Measurements from ENCODE around the gene PZP. TPM values are rescaled to one million over a fixed set of nuclear protein-coding genes. Genes with fewer than 3 reads are reported as not detected.
A peak's percentile ranks its signal among the peaks of the same experiment; 100 is the strongest.

PZP gene
- total and polyA plus RNA-seq, 2 of the 13 experiments (the other 11 are each of a cell fraction or from before 2014, with no cell fraction given), result 0.07 to 0.89 TPM

DNA sequence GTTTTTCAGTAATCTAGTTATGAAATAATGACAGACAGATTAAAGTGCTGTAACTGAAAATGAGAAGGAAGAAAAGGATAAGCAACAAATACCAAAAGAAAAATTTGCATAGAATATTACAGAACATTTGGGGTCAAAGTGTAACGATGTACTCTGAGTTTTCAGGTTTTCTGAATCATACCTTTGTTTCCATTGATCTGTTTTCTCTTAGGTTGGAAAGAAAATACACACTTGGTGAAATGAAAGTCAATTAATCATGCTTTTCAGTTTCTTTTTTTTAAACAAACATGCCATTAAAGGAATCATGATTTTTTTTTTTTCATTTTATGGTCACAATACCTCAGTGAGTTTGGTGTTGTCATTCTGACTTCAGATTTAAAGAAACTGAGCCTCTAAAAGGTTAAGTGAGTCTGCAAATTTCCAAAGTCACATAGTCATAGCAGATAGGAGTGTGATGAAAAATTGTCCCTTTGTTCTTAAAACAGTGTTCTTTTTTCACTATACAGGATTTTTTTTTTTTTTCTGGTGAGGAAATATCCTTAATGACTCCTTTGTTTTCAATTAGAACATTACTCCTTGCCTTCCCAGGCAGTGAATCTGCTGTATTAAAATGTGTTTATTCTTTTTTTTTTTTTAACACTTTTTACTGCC lies 35.9 kb upstream of the PZP start (continued):
- TF ChIP-seq ZSCAN30 (CRISPR knock-in tag; IDR thresholded peaks at IDR 0.05) (no peak), ZBTB44 (CRISPR knock-in tag; IDR thresholded peaks at IDR 0.05) (no peak), ZNF570 (CRISPR knock-in tag; IDR thresholded peaks at IDR 0.05; ENCODE audit: borderline replicate concordance) (no peak), ZNF101 (CRISPR knock-in tag; IDR thresholded peaks at IDR 0.05; ENCODE audit: borderline replicate concordance, low read depth) (no peak), SP5 (CRISPR knock-in tag; IDR thresholded peaks at IDR 0.05; ENCODE audit: borderline replicate concordance, low read depth) (no peak), BCL6 (CRISPR knock-in tag; IDR thresholded peaks at IDR 0.05) (peak; percentile 64), KAT7 (CRISPR knock-in tag; IDR thresholded peaks at IDR 0.05; ENCODE audit: borderline replicate concordance) (no peak), ZNF615 (CRISPR knock-in tag; IDR thresholded peaks at IDR 0.05; ENCODE audit: borderline replicate concordance) (no peak), BORCS8-MEF2B (CRISPR knock-in tag; IDR thresholded peaks at IDR 0.05) (no peak), ZNF572 (CRISPR knock-in tag; IDR thresholded peaks at IDR 0.05) (no peak), STAT6 (CRISPR knock-in tag; IDR thresholded peaks at IDR 0.05; ENCODE audit: borderline replicate concordance) (no peak), ZNF12 (CRISPR knock-in tag; IDR thresholded peaks at IDR 0.05) (no peak), NR2F6 (IDR thresholded peaks at IDR 0.05) (peak; percentile 41; the same call in 1 of the 2 replicates), NR2F6 (CRISPR knock-in tag; IDR thresholded peaks at IDR 0.05) (no peak), SRY (CRISPR knock-in tag; IDR thresholded peaks at IDR 0.05) (no peak), ZBTB43 (CRISPR knock-in tag; conservative IDR thresholded peaks at IDR 0.05) (no peak), THAP11 (CRISPR knock-in tag; IDR thresholded peaks at IDR 0.05) (0 out of 2 replicates have a peak, but pooled peaks have one; percentile 29), NRL (CRISPR knock-in tag; IDR thresholded peaks at IDR 0.05; ENCODE audit: borderline replicate concordance) (no peak), MLX (CRISPR knock-in tag; IDR thresholded peaks at IDR 0.05) (no peak), GATAD2A (CRISPR knock-in tag; IDR thresholded peaks at IDR 0.05) (peak; percentile 32)
- TF ChIP-seq, protein P1, sequence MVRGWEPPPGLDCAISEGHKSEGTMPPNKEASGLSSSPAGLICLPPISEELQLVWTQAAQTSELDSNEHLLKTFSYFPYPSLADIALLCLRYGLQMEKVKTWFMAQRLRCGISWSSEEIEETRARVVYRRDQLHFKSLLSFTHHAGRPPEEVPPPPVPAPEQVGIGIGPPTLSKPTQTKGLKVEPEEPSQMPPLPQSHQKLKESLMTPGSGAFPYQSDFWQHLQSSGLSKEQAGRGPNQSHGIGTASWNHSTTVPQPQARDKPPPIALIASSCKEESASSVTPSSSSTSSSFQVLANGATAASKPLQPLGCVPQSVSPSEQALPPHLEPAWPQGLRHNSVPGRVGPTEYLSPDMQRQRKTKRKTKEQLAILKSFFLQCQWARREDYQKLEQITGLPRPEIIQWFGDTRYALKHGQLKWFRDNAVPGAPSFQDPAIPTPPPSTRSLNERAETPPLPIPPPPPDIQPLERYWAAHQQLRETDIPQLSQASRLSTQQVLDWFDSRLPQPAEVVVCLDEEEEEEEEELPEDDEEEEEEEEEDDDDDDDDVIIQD (CRISPR knock-in tag; IDR thresholded peaks at IDR 0.05; ENCODE audit: low read depth), result peak; percentile 18; the same call in 1 of the 2 replicates
- TF ChIP-seq, protein P2, sequence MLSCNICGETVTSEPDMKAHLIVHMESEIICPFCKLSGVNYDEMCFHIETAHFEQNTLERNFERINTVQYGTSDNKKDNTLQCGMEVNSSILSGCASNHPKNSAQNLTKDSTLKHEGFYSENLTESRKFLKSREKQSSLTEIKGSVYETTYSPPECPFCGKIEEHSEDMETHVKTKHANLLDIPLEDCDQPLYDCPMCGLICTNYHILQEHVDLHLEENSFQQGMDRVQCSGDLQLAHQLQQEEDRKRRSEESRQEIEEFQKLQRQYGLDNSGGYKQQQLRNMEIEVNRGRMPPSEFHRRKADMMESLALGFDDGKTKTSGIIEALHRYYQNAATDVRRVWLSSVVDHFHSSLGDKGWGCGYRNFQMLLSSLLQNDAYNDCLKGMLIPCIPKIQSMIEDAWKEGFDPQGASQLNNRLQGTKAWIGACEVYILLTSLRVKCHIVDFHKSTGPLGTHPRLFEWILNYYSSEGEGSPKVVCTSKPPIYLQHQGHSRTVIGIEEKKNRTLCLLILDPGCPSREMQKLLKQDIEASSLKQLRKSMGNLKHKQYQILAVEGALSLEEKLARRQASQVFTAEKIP (CRISPR knock-in tag; IDR thresholded peaks at IDR 0.05; ENCODE audit: borderline replicate concordance), result no peak
